Neural progenitor cell (in vitro differentiated cells): ENCODE data around the gene SCG5.

Source experiments
- CTCF ChIP-seq: fragments of 200-600 bp; sonication (generic); IDR thresholded peaks from 2 replicates; pipeline ENCODE4 v1.5.1; 2017; ENCODE audit warnings: antibody characterized with exemption, mild to moderate bottlenecking
- EZH2 ChIP-seq: fragments of 200-600 bp; sonication (generic); IDR thresholded peaks from 2 replicates; pipeline ENCODE4 v1.6.1; 2017; ENCODE audit warnings: antibody characterized with exemption, mild to moderate bottlenecking, moderate library complexity
- EZH2phosphoT487 ChIP-seq: fragments of 200-600 bp; sonication (generic); IDR thresholded peaks from 2 replicates; pipeline ENCODE4 v1.6.1; 2017; ENCODE audit warnings: antibody characterized with exemption

DNA sequence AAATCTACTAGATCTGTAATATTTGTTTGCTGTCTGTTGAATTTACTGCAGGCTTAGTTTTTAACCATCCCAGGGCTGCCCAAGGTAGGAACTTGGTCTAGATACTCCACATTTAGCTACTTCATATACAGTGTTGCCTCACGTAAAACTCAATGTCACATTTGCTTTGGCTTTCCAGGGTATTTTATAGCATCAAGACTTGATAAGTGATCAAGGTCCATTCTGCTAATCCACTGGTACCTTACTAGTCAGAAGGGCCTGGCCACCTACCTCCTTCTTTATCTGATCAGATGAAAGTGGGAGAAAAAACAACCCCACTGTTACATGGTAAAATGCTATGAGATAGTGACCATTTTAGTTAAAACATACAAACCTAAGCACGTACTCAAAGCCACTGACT, 50.8 kb downstream of the SCG5 start:
- TF ChIP-seq CTCF (no peak), EZH2phosphoT487 (no peak), EZH2 (no peak)
